Liver (tissue), 9 donors: ENCODE measurements around the gene CLASP2. TPM values are rescaled to one million over a fixed set of nuclear protein-coding genes. Genes with fewer than 3 reads are reported as not detected.

ENCODE experiments used
- DNase-seq: peaks from one replicate; pipeline ENCODE4 v3.0.0-alpha.2; 2017; ENCODE audit warnings: low spot score
- H3K27ac ChIP-seq, 2 donors: one replicate each; pipeline ENCODE4 v1.7.0; 2013; ENCODE audit warnings: inconsistent platforms in 2 of 2, low read length in 2 of 2, control low read depth in 1 of 2, low read depth in 1 of 2, mild to moderate bottlenecking in 1 of 2
- H3K27me3 ChIP-seq, 4 donors: one replicate each; pipeline versions ENCODE4 v1.6.1 to v1.7.0; 2013; ENCODE audit warnings: low read length in 3 of 4, inconsistent platforms in 1 of 4, mild to moderate bottlenecking in 1 of 4, moderate library complexity in 1 of 4; ENCODE audit not compliant: control insufficient read depth in 4 of 4, insufficient read depth in 4 of 4
- H3K36me3 ChIP-seq, 4 donors: one replicate each; pipeline versions ENCODE4 v1.6.1 to v1.7.0; 2013; ENCODE audit warnings: low read length in 3 of 4, mild to moderate bottlenecking in 3 of 4, low read depth in 1 of 4, moderate library complexity in 1 of 4; ENCODE audit not compliant: control insufficient read depth in 4 of 4, insufficient read depth in 3 of 4
- H3K4me1 ChIP-seq, 4 donors: one replicate each; pipeline versions ENCODE4 v1.6.1 to v1.7.0; 2013; ENCODE audit warnings: low read length in 3 of 4, mild to moderate bottlenecking in 3 of 4, moderate library complexity in 1 of 4; ENCODE audit not compliant: control insufficient read depth in 4 of 4, insufficient read depth in 4 of 4
- H3K4me3 ChIP-seq, 3 donors: one replicate each; pipeline versions ENCODE4 v1.6.1 to v1.7.0; 2013; ENCODE audit warnings: low read length in 3 of 3, control low read depth in 1 of 3, low read depth in 1 of 3, mild to moderate bottlenecking in 1 of 3
- H3K9ac ChIP-seq, 2 donors: one replicate each; pipeline ENCODE4 v1.7.0; 2013; ENCODE audit warnings: low read length in 2 of 2, mild to moderate bottlenecking in 2 of 2, moderate library complexity in 2 of 2, control low read depth in 1 of 2, low read depth in 1 of 2
- H3K9me3 ChIP-seq, 4 donors: one replicate each; pipeline versions ENCODE4 v1.6.1 to v1.7.0; 2013; ENCODE audit warnings: low read length in 3 of 4; ENCODE audit not compliant: control insufficient read depth in 4 of 4
- FOXA2 ChIP-seq: IDR thresholded peaks from 2 replicates; pipeline ENCODE4 v1.6.1; 2016; ENCODE audit warnings: antibody characterized with exemption
- GABPA ChIP-seq, 2 donors: IDR thresholded peaks in 1 of 2; conservative IDR thresholded peaks in 1 of 2; 2 replicates each; pipeline ENCODE4 v1.6.1; 2016; ENCODE audit warnings: antibody characterized with exemption in 2 of 2, mild to moderate bottlenecking in 1 of 2, moderate library complexity in 1 of 2
- HNF4A ChIP-seq, 2 donors: conservative IDR thresholded peaks; 2 replicates each; pipeline ENCODE4 v1.6.1; 2016; ENCODE audit warnings: antibody characterized with exemption in 2 of 2, mild to moderate bottlenecking in 2 of 2
- JUND ChIP-seq, 2 donors: IDR thresholded peaks; 2 replicates each; pipeline ENCODE4 v1.6.1; 2016; ENCODE audit warnings: antibody characterized with exemption in 2 of 2
- NR2F2 ChIP-seq: IDR thresholded peaks from 2 replicates; pipeline ENCODE4 v1.6.1; 2016; ENCODE audit warnings: antibody characterized with exemption
- RAD21 ChIP-seq, 2 donors: IDR thresholded peaks; 2 replicates each; pipeline ENCODE4 v1.6.1; 2016; ENCODE audit warnings: antibody characterized with exemption in 2 of 2, mild to moderate bottlenecking in 2 of 2
- RXRA ChIP-seq, 2 donors: IDR thresholded peaks; 2 replicates each; pipeline ENCODE4 v1.6.1; 2017 to 2018; ENCODE audit warnings: antibody characterized with exemption in 2 of 2, mild to moderate bottlenecking in 1 of 2
- SP1 ChIP-seq: IDR thresholded peaks from 2 replicates; pipeline ENCODE4 v1.6.1; 2018; ENCODE audit warnings: antibody characterized with exemption, mild to moderate bottlenecking
- TAF1 ChIP-seq: conservative IDR thresholded peaks from 2 replicates; pipeline ENCODE4 v1.6.1; 2016; ENCODE audit warnings: antibody characterized with exemption, mild to moderate bottlenecking
- WGBS: extraction: QIAGEN DNeasy Blood & Tissue Kit; methylation state at CpG from one replicate; pipeline ENCODE4 v1.1.7; 2013; 5-methylcytosine and 5-hydroxymethylcytosine counted together
- polyA plus RNA-seq, 2 donors: library from polyadenylated mRNA; stranded (reverse) in 1 of 2; unstranded in 1 of 2; fragments of 200-250 nt in 1 of 2; fragments of >200 nt in 1 of 2; fragmentation: Nextera tagmentation in 1 of 2; extraction: Ambion mirVana in 1 of 2; gene quantifications; one replicate each; pipeline versions ENCODE4 v1.2.1 to v1.2.3, GENCODE V29; 2013 to 2015
- total RNA-seq, 2 donors: library from RNA; depleted of rRNA; stranded (reverse); fragments of >200 nt; gene quantifications; one replicate each; pipeline ENCODE4 v1.2.3, GENCODE V29; 2014
- TF ChIP-seq, protein P1 (sequence below): fragments of 150-350 bp; IDR thresholded peaks from 2 replicates; pipeline ENCODE4 v1.5.1; 2017; ENCODE audit warnings: improper control_type of control experiment, low read depth, low read length; ENCODE audit not compliant: missing input control
- TF ChIP-seq, protein P2 (sequence below): IDR thresholded peaks from 2 replicates; pipeline ENCODE4 v1.6.1; 2016; ENCODE audit warnings: antibody characterized with exemption
- TF ChIP-seq, protein P3 (sequence below): IDR thresholded peaks from 2 replicates; pipeline ENCODE4 v1.6.1; 2016; ENCODE audit warnings: antibody characterized with exemption, mild to moderate bottlenecking
- TF ChIP-seq, protein P4 (sequence below): IDR thresholded peaks from 2 replicates; pipeline ENCODE4 v1.6.1; 2016; ENCODE audit warnings: antibody characterized with exemption
- TF ChIP-seq, protein P5 (sequence below): IDR thresholded peaks from 2 replicates; pipeline ENCODE4 v1.6.1; 2016; ENCODE audit warnings: antibody characterized with exemption
- donor health status: healthy.
- donor health status: healthy.
- donor health status: healthy.
- donor health status: healthy.
- donor health status: healthy.

The CLASP2 gene
- total and polyA plus RNA-seq, 4 donors = 3.7 to 27.6 (median 17.3) TPM

DNA sequence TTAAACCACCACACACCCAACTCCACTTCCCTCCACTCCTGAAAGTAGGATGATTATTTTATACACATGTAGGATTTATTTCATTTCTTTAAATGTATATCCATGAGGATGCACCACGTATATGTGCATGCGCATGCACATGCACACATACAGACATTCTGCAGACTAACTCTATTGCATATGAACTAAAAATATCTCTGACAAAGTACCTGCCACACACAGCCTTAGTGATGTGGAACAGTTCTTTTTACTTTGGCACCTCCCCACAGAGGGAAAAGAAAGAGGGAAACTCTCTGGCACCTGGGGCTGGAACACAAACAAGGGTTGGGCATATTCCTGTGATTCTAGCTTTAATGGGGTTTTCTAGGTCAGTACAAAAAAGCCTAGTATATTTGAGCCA, 138.2 kb downstream of the CLASP2 start:
- no peak overlapping the region for H3K4me3 ChIP-seq
- H3K9me3 ChIP-seq = no peaks in the 10 kb centered on the region
- H3K9ac ChIP-seq = no peak overlapping the region
- WGBS = 96% methylated on average over 2 of the region's 2 CpGs
- H3K27me3 ChIP-seq = no peaks in the 10 kb centered on the region
- TF ChIP-seq, protein P1, sequence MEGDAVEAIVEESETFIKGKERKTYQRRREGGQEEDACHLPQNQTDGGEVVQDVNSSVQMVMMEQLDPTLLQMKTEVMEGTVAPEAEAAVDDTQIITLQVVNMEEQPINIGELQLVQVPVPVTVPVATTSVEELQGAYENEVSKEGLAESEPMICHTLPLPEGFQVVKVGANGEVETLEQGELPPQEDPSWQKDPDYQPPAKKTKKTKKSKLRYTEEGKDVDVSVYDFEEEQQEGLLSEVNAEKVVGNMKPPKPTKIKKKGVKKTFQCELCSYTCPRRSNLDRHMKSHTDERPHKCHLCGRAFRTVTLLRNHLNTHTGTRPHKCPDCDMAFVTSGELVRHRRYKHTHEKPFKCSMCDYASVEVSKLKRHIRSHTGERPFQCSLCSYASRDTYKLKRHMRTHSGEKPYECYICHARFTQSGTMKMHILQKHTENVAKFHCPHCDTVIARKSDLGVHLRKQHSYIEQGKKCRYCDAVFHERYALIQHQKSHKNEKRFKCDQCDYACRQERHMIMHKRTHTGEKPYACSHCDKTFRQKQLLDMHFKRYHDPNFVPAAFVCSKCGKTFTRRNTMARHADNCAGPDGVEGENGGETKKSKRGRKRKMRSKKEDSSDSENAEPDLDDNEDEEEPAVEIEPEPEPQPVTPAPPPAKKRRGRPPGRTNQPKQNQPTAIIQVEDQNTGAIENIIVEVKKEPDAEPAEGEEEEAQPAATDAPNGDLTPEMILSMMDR = no peak
- no peak for TF ChIP-seq NR2F2
- DNase-seq = no peak
- H3K36me3 ChIP-seq = peaks cover 0 to 12% (median 5%) of the 10 kb centered on the region in 4 donors
- H3K27ac ChIP-seq = no peak overlapping the region
- H3K4me1 ChIP-seq = peaks cover 0 to 2% (median 0%) of the 10 kb centered on the region in 4 donors

DNA sequence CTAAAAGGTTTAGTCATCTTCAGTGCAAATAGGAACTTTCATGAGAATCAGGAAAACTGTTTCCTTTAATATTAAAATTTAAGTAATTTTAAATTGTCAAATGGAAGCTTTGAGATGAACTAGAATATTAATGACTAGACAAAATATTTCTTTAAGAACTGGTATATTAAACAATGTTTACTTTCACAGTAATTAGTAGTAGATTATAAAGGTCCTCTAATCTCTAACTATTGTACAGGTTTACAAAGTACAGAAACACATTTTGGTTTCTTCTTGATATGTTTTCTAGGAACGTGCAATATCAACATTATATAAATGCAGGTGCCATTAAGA, 138.9 kb downstream of the CLASP2 start:
- 99% methylated on average over 1 of the region's 1 CpG for WGBS
- H3K36me3 ChIP-seq = peaks cover 0 to 13% (median 4%) of the 10 kb centered on the region in 4 donors
- TF ChIP-seq, protein P2, sequence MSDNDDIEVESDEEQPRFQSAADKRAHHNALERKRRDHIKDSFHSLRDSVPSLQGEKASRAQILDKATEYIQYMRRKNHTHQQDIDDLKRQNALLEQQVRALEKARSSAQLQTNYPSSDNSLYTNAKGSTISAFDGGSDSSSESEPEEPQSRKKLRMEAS = no peak
- no peak for TF ChIP-seq RAD21 (IDR thresholded peaks at IDR 0.05)
- TF ChIP-seq, protein P3, sequence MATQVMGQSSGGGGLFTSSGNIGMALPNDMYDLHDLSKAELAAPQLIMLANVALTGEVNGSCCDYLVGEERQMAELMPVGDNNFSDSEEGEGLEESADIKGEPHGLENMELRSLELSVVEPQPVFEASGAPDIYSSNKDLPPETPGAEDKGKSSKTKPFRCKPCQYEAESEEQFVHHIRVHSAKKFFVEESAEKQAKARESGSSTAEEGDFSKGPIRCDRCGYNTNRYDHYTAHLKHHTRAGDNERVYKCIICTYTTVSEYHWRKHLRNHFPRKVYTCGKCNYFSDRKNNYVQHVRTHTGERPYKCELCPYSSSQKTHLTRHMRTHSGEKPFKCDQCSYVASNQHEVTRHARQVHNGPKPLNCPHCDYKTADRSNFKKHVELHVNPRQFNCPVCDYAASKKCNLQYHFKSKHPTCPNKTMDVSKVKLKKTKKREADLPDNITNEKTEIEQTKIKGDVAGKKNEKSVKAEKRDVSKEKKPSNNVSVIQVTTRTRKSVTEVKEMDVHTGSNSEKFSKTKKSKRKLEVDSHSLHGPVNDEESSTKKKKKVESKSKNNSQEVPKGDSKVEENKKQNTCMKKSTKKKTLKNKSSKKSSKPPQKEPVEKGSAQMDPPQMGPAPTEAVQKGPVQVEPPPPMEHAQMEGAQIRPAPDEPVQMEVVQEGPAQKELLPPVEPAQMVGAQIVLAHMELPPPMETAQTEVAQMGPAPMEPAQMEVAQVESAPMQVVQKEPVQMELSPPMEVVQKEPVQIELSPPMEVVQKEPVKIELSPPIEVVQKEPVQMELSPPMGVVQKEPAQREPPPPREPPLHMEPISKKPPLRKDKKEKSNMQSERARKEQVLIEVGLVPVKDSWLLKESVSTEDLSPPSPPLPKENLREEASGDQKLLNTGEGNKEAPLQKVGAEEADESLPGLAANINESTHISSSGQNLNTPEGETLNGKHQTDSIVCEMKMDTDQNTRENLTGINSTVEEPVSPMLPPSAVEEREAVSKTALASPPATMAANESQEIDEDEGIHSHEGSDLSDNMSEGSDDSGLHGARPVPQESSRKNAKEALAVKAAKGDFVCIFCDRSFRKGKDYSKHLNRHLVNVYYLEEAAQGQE = no peak
- TF ChIP-seq, protein P4, sequence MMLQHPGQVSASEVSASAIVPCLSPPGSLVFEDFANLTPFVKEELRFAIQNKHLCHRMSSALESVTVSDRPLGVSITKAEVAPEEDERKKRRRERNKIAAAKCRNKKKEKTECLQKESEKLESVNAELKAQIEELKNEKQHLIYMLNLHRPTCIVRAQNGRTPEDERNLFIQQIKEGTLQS = no peak
- TF ChIP-seq SP1 = no peak
- no peak for TF ChIP-seq TAF1
- TF ChIP-seq RXRA (IDR thresholded peaks at IDR 0.05) = no peak

DNA sequence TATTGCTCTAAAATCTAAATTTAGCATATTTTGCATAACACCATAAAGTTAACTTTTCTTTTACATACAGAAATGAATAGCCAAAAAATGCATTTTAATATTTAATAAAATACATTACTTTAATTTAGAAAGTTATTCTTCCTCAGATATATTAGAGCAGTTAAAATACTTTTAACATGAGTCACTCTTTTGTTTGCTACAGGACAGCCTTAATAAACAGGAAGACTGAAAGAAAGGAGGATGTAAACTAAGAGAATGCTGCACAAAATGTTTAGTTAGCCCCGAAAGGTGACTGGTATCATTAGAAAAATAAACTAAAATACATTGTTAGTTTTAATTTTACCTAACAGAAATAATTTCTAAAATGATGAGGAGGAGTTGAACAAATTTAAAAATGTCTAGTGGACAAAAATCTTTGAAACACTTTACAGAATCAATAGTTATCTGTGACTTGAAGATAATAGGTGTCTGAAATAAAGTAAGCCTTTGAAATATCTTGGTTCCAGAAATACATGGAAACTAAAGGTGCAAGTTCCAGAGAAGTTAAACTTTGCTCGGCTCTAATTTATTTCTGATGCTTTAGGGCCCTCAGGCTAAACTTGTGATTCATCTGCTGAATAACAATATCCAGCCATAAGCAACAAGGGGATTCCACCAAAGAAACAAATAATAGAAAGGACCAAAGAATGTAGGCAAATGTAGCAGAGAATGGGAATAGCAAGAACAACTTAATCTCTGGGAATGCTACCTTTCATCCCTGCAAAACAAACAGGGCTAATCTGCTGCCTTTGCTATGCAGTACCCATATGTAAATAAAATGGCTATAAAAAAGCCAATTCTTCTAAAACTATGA, 139.5 kb downstream of the CLASP2 start:
- H3K4me3 ChIP-seq = no peak overlapping the region
- H3K9me3 ChIP-seq = no peaks in the 10 kb centered on the region
- no peak for DNase-seq
- WGBS = 84% methylated on average over 2 of the region's 2 CpGs
- H3K27ac ChIP-seq = no peak overlapping the region
- no peak overlapping the region for H3K9ac ChIP-seq
- TF ChIP-seq, protein P4 = no peak
- TF ChIP-seq JUND (IDR thresholded peaks at IDR 0.05) = no peak
- TF ChIP-seq, protein P5, sequence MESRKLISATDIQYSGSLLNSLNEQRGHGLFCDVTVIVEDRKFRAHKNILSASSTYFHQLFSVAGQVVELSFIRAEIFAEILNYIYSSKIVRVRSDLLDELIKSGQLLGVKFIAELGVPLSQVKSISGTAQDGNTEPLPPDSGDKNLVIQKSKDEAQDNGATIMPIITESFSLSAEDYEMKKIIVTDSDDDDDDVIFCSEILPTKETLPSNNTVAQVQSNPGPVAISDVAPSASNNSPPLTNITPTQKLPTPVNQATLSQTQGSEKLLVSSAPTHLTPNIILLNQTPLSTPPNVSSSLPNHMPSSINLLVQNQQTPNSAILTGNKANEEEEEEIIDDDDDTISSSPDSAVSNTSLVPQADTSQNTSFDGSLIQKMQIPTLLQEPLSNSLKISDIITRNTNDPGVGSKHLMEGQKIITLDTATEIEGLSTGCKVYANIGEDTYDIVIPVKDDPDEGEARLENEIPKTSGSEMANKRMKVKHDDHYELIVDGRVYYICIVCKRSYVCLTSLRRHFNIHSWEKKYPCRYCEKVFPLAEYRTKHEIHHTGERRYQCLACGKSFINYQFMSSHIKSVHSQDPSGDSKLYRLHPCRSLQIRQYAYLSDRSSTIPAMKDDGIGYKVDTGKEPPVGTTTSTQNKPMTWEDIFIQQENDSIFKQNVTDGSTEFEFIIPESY = no peak
- TF ChIP-seq HNF4A (conservative IDR thresholded peaks at IDR 0.05) = no peak
- no peak for TF ChIP-seq SP1
- no peak for TF ChIP-seq FOXA2
- TF ChIP-seq GABPA (IDR thresholded peaks at IDR 0.05 in 1 of 2, conservative IDR thresholded peaks at IDR 0.05 in 1 of 2) = no peak
- TF ChIP-seq RXRA (IDR thresholded peaks at IDR 0.05) = no peak
- no peak for TF ChIP-seq RAD21 (IDR thresholded peaks at IDR 0.05)
- TF ChIP-seq, protein P2 = no peak
- H3K36me3 ChIP-seq = peaks cover 0 to 13% (median 4%) of the 10 kb centered on the region in 4 donors
- H3K4me1 ChIP-seq = peaks cover 0 to 2% (median 0%) of the 10 kb centered on the region in 4 donors
- no peaks in the 10 kb centered on the region for H3K27me3 ChIP-seq

More for the DNA sequence above, 138.9 kb downstream of the CLASP2 start:
- no peak overlapping the region for H3K27ac ChIP-seq
- DNase-seq = no peak
- no peak overlapping the region for H3K9ac ChIP-seq
- H3K4me3 ChIP-seq = no peak overlapping the region
- H3K4me1 ChIP-seq = peaks cover 0 to 2% (median 0%) of the 10 kb centered on the region in 4 donors
- H3K27me3 ChIP-seq = no peaks in the 10 kb centered on the region
- no peaks in the 10 kb centered on the region for H3K9me3 ChIP-seq
